Measurements from ENCODE around the gene ZDHHC9. TPM values are rescaled to one million over a fixed set of nuclear protein-coding genes. Genes with fewer than 3 reads are reported as not detected.

ZDHHC9 gene
- polyA plus RNA-seq, 1 of the 3 experiments (the other 2 are of a cell fraction) = 8.1 TPM

GRCh38 chrX:129755779-129756650 lies 87.7 kb downstream of the ZDHHC9 start (continued):
- TF ChIP-seq, protein P1, sequence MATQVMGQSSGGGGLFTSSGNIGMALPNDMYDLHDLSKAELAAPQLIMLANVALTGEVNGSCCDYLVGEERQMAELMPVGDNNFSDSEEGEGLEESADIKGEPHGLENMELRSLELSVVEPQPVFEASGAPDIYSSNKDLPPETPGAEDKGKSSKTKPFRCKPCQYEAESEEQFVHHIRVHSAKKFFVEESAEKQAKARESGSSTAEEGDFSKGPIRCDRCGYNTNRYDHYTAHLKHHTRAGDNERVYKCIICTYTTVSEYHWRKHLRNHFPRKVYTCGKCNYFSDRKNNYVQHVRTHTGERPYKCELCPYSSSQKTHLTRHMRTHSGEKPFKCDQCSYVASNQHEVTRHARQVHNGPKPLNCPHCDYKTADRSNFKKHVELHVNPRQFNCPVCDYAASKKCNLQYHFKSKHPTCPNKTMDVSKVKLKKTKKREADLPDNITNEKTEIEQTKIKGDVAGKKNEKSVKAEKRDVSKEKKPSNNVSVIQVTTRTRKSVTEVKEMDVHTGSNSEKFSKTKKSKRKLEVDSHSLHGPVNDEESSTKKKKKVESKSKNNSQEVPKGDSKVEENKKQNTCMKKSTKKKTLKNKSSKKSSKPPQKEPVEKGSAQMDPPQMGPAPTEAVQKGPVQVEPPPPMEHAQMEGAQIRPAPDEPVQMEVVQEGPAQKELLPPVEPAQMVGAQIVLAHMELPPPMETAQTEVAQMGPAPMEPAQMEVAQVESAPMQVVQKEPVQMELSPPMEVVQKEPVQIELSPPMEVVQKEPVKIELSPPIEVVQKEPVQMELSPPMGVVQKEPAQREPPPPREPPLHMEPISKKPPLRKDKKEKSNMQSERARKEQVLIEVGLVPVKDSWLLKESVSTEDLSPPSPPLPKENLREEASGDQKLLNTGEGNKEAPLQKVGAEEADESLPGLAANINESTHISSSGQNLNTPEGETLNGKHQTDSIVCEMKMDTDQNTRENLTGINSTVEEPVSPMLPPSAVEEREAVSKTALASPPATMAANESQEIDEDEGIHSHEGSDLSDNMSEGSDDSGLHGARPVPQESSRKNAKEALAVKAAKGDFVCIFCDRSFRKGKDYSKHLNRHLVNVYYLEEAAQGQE (IDR thresholded peaks at IDR 0.05; ENCODE audit: low read depth, low read length) = no peak
- no peak for TF ChIP-seq RAD21 (IDR thresholded peaks at IDR 0.05; ENCODE audit: low read length)
- no peak for TF ChIP-seq FOXJ3 (CRISPR knock-in tag; IDR thresholded peaks at IDR 0.05)
- TF ChIP-seq RXRA (IDR thresholded peaks at IDR 0.05; ENCODE audit: borderline replicate concordance, low read depth) = no peak
- no peak for TF ChIP-seq NFIC (IDR thresholded peaks at IDR 0.05; ENCODE audit: borderline replicate concordance)

DNA sequence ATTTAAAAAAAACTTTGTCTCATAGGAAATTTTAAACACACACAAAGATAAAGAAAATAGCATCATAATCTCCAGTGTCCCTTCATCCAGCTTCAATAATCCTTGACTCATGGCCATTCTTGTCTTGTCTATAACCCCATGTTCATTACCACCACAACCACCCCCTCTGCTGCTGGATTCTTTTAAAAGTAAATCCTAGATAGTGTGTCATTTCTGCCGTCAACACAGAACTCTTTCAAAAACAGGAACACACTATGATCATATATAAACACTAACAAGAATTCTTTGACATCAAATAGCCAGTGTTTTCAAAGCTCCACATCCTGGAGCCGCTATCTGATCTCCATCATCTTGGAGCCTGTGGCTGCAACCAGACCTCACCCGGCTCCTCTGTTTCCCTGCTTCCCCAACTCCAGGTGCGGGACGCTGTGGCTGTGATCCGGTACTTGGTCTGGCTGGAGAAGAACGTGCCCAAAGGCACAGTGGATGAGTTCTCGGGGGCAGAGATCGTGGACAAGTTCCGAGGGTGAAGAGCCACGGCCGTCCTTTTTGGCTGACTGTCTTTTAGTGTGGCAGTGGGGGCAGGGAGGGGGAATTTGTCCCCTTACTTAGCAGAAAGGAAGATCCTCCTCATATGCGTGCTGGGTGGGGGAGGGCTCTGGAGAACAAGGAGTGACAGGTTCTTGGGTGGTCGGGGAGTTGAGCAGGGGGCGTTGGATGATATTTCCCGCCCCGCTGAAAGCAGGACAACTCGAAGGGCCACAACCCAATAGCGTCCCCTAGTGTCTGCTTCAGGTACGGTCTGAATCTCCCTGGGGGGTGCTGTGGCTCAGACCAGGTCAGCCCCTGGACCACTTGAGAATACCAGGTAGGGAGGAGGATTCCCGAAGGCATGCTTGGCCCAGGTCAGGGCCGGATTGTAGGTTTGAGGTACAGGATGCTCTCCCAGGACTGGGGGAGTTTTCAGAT lies 89.3 kb downstream of the ZDHHC9 start:
- no peaks in the 10 kb centered on the region for H3K9me2 ChIP-seq
- no peaks in the 10 kb centered on the region for H3K9me3 ChIP-seq
- whole genome bisulfite sequencing (ENCODE audit: low lambda C conversion rate) = 45% methylated on average over 8 of the region's 22 CpGs
- POLR2A ChIA-PET = no interaction called here
- peak; percentile 37 for TF ChIP-seq CTCF (IDR thresholded peaks at IDR 0.05)
- TF ChIP-seq JUND (IDR thresholded peaks at IDR 0.05) = no peak
- no peaks in the 10 kb centered on the region for H4K20me1 ChIP-seq (ENCODE audit: insufficient read depth)
- H3K27me3 ChIP-seq (ENCODE audit: insufficient read depth) = peaks cover 32% of the 10 kb centered on the region; the same call in 1 of the 2 replicates
- CTCF ChIA-PET = interaction anchor here (1.0 to 1.2 kb wide), 2 partner anchors 12 to 18 kb away, joined by 4 read pairs; no protein-coding TSS in a partner anchor
- H3K36me3 ChIP-seq (replicated peaks in 1 of 2; ENCODE audit: control insufficient read depth in 1 of 2, insufficient read depth in 2 of 2, low read length in 1 of 2) = no peaks in the 10 kb centered on the region
- DNase-seq = no peak
- H3K4me3 ChIP-seq (ENCODE audit: low read depth in 2 of 2, low read length in 1 of 2) = no peak overlapping the region
- H3F3A ChIP-seq (replicated peaks; ENCODE audit: insufficient read depth) = no peaks in the 10 kb centered on the region
- H3K4me1 ChIP-seq (ENCODE audit: control insufficient read depth in 1 of 2, insufficient read depth in 2 of 2, low read depth in 1 of 2, low read length in 1 of 2) = peaks cover 0 to 4% of the 10 kb centered on the region in 2 experiments; a peak in 1 of 4 replicates
- no peak overlapping the region for H3K4me2 ChIP-seq
- no peak overlapping the region for H3K27ac ChIP-seq (ENCODE audit: low read depth in 2 of 2, low read length in 1 of 2)
- H3K79me2 ChIP-seq (ENCODE audit: insufficient read depth) = no peaks in the 10 kb centered on the region
- H2AFZ ChIP-seq (ENCODE audit: low read depth) = no peak overlapping the region
- no peak overlapping the region for H3K9ac ChIP-seq

Small RNA genes lying within 50 kb of the gene (small RNA-seq; reads per million reads assigned to genes)
- gene RF00017 = 0 reads per million in 7 experiments

Other genes with a start within 250 kb of the ZDHHC9 start
- 0.71 and 0.82 TPM in 2 replicates for gene APLN, start 188.9 kb downstream of the ZDHHC9 start, polyA plus RNA-seq (2012; rRNA removed)
- gene XPNPEP2, start 104.9 kb downstream of the ZDHHC9 start, polyA plus RNA-seq (2012; rRNA removed) = 0.19 and 0.21 TPM in 2 replicates
- gene SASH3, start 63.9 kb downstream of the ZDHHC9 start, polyA plus RNA-seq (2012; rRNA removed) = not detected in 2 replicates
- 25.4 and 31.7 TPM in 2 replicates for gene UTP14A, start 62.3 kb upstream of the ZDHHC9 start, polyA plus RNA-seq (2012; rRNA removed)
- 1.5 and 4.2 TPM in 2 replicates for gene BCORL1, start 138.7 kb upstream of the ZDHHC9 start, polyA plus RNA-seq (2012; rRNA removed)